ENCODE measurements around the gene IL1B.
"Not testable (repeated sequence)": the region's sequence is repeated elsewhere in the genome, so short reads cannot be mapped to it uniquely, and the experiment has no call there.

Gene IL1B

GRCh38 chr2:112836695-112837117 is at the start of gene IL1B:
IL1B (minus strand) TSS chr2:112836779; CDS start chr2:112836229, 550 bp downstream.
- no peak for DNase-seq (ENCODE audit: low read depth)

DNA sequence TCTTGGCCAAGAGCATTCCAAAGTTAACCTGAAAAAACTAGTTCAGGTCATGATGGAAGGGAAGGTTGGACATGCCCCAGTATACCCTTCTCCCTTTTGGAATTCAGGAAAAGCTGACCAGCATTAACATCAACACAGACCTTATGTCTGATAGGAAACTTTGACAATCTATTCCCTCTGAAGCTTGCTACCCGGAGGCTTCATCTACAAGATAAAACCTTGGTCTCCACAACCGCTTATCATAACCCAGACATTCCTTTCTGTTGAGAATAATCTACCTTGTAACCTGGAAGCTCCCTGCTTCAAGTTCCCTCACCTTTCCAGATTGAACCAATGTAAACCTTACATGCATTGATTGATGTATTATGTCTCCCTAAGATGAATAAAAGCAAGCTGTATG is 49.7 kb upstream of the IL1B start:
- DNase-seq (ENCODE audit: low read depth): no peak

DNA sequence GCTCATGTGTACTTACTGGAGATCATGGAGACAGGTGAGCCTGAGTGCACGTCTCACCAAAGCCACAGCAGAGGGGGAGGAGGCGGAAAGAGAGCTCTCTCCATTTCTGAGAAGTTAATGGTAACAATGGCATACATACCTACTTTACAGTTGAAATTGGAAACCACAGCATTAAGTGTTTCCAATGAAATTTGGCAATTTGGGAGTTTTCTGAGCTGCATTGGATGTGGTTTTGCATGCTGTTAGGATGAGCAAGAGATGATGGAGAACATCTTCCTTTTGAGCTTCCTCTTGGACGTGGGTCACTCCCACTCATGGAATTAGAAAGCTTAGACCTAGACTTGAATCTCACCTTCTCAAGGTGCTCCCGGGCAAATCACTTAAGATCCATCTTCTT is 48.9 kb upstream of the IL1B start:
- DNase-seq (ENCODE audit: low read depth): no peak

DNA sequence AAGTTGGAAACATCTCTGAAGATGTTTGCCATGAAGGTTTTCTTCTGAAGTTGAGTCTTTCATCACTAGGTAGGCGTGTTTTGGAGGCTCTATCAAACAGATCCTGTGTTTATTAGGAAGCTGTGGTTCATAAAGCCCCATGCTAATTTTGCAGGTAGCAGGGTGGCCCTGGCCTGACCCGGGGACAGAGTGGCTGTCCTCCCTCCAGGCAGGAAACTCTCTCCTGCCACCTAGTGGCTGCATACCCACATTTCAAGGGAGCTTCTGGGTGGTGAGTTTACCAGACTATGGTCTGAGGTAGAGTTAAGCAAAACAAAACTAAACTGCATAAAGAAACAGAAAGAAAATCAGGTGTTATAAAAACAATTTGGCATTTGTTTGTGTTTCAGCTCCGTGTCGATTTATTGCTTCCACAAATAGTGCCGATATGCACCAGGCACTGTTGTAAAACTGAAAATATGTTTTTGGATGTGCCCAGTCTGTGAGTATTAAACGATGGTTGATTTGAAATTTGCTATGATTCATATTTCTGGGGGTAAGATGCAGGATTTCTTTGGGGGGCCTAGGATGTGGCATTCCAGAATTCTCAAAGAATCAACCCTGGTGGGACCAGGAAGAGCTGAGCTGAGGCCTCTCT is 48.4 kb upstream of the IL1B start:
- peak; percentile 32 for DNase-seq (ENCODE audit: low read depth)

DNA sequence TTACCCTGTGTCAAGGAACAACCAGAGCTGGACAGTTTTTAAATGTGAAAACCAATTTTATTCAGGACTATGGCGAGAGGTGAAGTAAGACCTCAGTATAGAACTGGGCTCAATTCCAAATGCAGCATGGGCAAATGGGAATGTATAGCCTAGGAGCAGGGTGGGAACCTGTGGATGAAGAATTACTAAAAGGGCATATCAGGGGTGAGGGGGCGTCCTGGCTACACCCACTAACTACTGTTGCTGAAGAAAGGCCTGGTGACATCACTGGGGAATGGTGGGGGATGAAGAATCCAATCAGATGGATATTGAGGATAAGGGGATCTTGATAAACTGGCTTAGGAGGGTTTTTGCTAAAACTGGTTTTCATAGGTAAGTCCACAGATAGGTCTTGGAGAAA is 47.1 kb upstream of the IL1B start:
- no peak for DNase-seq (ENCODE audit: low read depth)

DNA sequence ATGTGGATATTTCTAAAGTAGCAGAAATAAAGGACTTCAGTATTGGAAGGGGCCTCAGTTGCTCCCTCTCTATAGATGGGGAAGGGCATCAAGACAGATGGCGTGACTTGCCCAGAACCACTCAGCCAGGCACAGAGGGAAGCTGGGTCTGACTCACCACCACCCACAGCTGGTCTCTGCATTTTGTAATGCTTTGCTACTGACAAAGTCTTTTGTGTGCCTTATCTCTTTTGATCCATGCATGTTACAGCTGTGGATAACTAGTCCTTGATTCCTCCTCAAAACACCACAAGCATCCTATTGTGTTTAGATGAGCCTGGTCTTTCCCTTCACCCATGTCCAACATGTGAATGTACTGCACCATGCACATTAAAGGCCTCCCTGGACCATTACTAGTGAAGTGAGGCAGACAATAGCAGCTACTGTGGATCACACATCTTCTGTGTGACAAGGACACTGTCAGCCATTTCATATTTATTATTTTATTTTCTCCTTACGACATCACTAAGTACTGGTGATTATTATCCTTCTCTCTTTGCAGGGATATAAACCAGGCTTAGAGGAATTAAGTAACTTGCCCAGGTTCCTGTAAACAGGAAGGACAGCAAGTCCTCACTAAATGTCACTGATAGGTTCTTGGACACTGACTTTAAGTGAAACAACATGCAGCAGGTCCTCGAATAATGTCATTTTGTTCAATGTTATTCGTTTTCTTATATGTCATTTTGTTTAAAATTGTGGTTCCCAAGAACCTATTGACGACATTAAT is 44.8 kb upstream of the IL1B start:
- no peak for DNase-seq (ENCODE audit: low read depth)

GRCh38 chr2:112880696-112881095 is 44.1 kb upstream of the IL1B start:
- DNase-seq (ENCODE audit: low read depth): no peak

- DNase-seq (ENCODE audit: low read depth): no peak
Measured at GRCh38 chr2:112880091-112880531, 43.5 kb upstream of the IL1B start.

- DNase-seq (ENCODE audit: low read depth): no peak
Measured at GRCh38 chr2:112879491-112880041, 43.0 kb upstream of the IL1B start.

GRCh38 chr2:112877423-112877822 is 40.8 kb upstream of the IL1B start:
- no peak for DNase-seq (ENCODE audit: low read depth)

GRCh38 chr2:112876971-112877361 is 40.4 kb upstream of the IL1B start:
- no peak for DNase-seq (ENCODE audit: low read depth)

DNA sequence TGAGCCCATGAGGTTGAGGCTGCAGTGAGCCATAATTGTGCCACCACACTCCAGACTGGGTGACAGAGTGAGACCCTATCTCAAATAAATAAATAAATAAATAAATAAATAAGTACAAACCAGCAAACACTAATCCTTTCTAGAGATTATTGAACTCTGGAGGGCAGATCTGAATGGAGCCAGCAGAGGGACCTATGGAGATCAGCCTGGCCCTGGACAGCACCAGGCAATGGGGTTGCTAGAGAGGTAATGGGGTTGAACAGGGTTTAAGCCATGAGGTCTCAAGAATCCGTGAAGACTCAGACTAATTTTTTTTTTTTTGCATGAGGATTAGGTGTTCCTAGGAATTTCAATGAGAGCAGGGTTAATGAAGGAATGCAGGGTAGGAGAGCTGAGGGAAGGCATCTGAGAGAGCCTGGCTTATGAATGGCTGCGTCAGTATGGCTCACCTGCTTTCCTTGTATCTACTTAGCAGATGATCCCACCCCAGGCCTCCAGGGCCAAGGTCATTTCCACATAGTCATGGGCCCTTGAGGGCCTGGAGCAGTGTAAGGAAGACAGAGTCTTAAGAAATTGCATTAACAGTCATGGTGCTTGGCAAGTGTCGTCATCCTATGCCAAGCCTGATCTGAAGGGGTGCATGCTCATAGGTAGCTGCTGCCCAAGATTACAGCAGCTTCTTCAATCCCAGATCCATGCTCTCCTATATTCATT is 39.8 kb upstream of the IL1B start:
- no peak for DNase-seq (ENCODE audit: low read depth)

GRCh38 chr2:112870841-112871835 is 34.6 kb upstream of the IL1B start:
- DNase-seq (ENCODE audit: low read depth): no peak

- no peak for DNase-seq (ENCODE audit: low read depth)
Measured at GRCh38 chr2:112869258-112869842, 32.8 kb upstream of the IL1B start.

DNA sequence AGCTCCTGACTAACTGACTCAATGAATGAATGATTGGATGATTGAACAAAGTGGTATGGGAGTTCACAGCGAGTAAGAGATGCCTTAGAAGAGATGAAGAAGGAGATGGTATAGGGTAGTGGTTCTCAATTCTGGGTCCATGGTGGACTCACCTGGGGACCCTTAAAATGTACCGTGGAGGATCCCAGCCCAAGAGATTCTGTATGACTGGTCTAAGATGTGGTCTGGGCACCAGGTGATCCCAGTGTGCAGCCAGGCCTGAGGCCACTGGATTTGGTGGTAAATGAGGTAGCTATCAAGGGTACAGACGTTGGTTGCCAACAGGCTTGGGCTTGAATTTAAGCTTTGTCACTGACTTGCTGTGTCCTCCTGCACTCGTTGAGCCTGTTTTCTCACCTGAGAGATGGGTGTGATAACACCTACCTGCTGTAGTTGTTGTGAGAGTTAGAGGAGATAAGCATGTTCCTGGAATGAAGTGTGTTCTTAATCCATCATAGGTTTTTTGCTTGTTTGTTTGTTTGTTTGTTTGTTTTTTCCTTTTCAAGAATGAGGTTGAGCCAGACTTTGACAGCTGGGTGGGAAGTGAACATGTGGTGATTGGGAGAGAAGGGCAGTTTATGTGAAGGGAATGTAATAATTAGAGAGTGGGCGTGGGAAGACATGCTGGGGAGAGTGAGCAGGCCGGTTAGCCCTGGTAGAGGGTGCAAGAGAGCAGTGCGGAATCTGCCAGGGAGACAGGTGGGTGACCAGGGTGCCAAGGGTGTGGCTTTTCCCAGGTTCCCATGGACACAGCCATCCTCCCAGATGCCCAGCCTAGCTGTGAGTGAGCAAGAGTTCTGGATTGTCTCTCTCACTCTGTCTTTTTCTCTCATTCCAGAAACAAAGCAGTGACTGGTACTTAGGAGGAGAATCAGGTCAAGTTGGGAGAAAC is 31.4 kb upstream of the IL1B start:
- DNase-seq (ENCODE audit: low read depth): no peak

GRCh38 chr2:112866128-112866835 is 29.7 kb upstream of the IL1B start:
- DNase-seq (ENCODE audit: low read depth): no peak

- no peak for DNase-seq (ENCODE audit: low read depth)
Measured at GRCh38 chr2:112864072-112864471, 27.5 kb upstream of the IL1B start.

DNA sequence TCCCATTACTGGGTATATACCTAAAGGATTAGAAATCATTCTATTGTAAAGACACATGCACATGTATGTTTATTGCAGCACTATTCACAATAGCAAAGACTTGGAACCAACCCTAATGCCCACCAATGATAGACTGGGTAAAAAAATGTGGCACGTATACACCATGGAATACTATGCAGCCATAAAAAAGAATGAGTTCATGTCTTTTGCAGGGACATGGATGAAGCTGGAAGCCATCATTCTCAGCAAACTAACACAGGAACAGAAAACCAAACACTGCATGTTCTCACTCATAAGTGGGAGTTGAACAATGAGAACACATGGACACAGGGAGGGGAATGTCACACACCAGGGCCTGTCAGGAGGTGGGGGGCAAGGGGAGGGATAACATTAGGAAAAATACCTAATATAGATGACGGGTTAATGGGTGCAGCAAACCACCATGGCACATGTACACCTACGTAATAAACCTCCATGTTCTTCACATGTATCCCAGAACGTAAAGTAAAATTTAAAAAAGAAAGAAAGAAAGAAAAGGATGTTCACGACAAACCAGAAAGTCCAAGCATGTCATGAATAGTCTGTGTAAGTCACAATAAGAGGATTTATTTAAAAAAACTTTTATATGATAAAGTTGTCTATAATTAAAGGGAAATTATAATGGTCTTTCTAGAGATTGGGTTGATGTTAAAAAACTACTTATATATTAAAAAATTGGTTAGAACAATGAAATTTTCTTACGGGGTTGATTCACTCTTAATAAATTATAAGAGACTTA is 23.0 kb upstream of the IL1B start:
- not testable (repeated sequence) for DNase-seq (ENCODE audit: low read depth)

DNA sequence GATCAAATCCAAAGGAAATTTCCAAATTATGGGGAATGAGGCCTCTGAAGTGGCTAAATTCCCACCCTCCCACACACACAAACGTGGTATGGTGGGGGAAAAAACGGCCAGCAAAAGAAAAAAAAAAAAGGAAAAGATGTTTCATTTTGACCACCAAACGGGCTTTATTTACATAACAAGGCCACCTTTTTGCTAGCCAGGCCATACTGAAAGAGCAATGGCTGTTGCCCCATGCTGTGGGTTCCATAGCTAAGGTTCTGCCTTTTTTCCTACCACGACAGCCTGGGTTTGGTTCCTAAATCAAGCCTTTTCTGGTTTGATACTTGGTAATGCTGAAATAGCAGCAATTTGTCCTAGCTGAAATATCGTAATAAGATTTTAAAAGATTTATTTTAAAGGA is 14.0 kb upstream of the IL1B start:
- DNase-seq (ENCODE audit: low read depth): no peak

Measured in stimulated activated CD8-positive, alpha-beta memory T cell treated with anti-CD3 and anti-CD28 coated beads, Interleukin-12 subunit alpha, Interleukin-12 subunit beta, amount 100 ng/mL, for 4 hours (primary cell).